Spleen (tissue), 7 donors: ENCODE data around the gene PCDHB13.
"Not testable (repeated sequence)": the region's sequence is repeated elsewhere in the genome, so short reads cannot be mapped to it uniquely, and the experiment has no call there.

Experiments
- CTCF ChIP-seq, 11 experiments: fragments of 200-600 bp in 7 of 11; fragments of 450-650 bp in 4 of 11; sonication (generic) in 4 of 11; IDR thresholded peaks in 8 of 11; conservative IDR thresholded peaks in 3 of 11; 1 replicate in 7 of 11; 2 replicates in 4 of 11; pipeline versions ENCODE4 v1.4.0 to v1.8.0; 2016 to 2021; ENCODE audit warnings: antibody characterized with exemption in 11 of 11, inconsistent platforms in 4 of 11, mild to moderate bottlenecking in 1 of 11
- POLR2A ChIP-seq, 3 donors: fragments of 450-650 bp; IDR thresholded peaks; one replicate each; pipeline ENCODE4 v1.5.1; 2017; ENCODE audit warnings: antibody characterized with exemption in 3 of 3, mild to moderate bottlenecking in 1 of 3
- POLR2AphosphoS5 ChIP-seq, 3 donors: sonication (generic); formaldehyde crosslinking; IDR thresholded peaks; one replicate each; pipeline ENCODE4 v1.5.1; 2017; ENCODE audit warnings: antibody characterized with exemption in 3 of 3
- donor health status: DM: no; HTN: no; CAD: no; lungs with moderate emphysema.
- donor health status: DM: no; HTN: no; CAD: no.
- donor health status: DM: no; HTN: no; CAD: no.

- TF ChIP-seq CTCF (IDR thresholded peaks at IDR 0.05 in 8 of 11, conservative IDR thresholded peaks at IDR 0.05 in 3 of 11); POLR2AphosphoS5 (IDR thresholded peaks at IDR 0.05); POLR2A (IDR thresholded peaks at IDR 0.05): not testable (repeated sequence)
Observed at GRCh38 chr5:141184117-141184855, 29.4 kb upstream of the PCDHB13 start.
